Measurements from ENCODE around the gene FSTL3. TPM values are rescaled to one million over a fixed set of nuclear protein-coding genes. Genes with fewer than 3 reads are reported as not detected.

FSTL3 gene
- total RNA-seq (2022; extraction: Qiagen RNA extraction; ENCODE audit: low read depth): 118 to 154 TPM (median 135 TPM) in 5 replicates

GRCh38 chr19:676339-677105 lies at the start of gene FSTL3:
Gene FSTL3 (plus strand): TSS chr19:676392. CDS start chr19:676424, 32 bp downstream.

GRCh38 chr19:633068-633785 lies 43.0 kb upstream of the FSTL3 start, which contains the start of gene POLRMT:
Gene POLRMT (minus strand): TSS chr19:633537. CDS start chr19:633512, 25 bp downstream.

GRCh38 chr19:639253-640160 lies 36.7 kb upstream of the FSTL3 start, which contains the start of gene FGF22:
Gene FGF22 (plus strand): TSS chr19:639879. CDS start chr19:639926, 47 bp downstream.

GRCh38 chr19:662962-663681 lies 13.1 kb upstream of the FSTL3 start, which contains the start of gene RNF126:
Gene RNF126 (minus strand): TSS chr19:663214. CDS start chr19:663121, 93 bp downstream.

GRCh38 chr19:695352-695949 lies 19.3 kb downstream of the FSTL3 start, which contains the start of gene PRSS57:
Gene PRSS57 (minus strand): TSS chr19:695452. CDS start chr19:695430, 22 bp downstream.

GRCh38 chr19:708154-709143 lies 32.3 kb downstream of the FSTL3 start, which contains the start of gene PALM:
Gene PALM (plus strand): TSS chr19:708935. CDS start chr19:709147, 212 bp downstream.

Other genes with a start within 250 kb of the FSTL3 start
- 0.71 to 1.3 TPM (median 0.85 TPM) in 5 replicates for gene SHC2, start 215.4 kb upstream of the FSTL3 start, total RNA-seq (2022; extraction: Qiagen RNA extraction; ENCODE audit: low read depth)
- gene MADCAM1, start 179.9 kb upstream of the FSTL3 start, total RNA-seq (2022; extraction: Qiagen RNA extraction; ENCODE audit: low read depth): 0.28 to 0.46 TPM (median 0.35 TPM) in 4 of 5 replicates, not detected in the other
- gene TPGS1, start 168.9 kb upstream of the FSTL3 start, total RNA-seq (2022; extraction: Qiagen RNA extraction; ENCODE audit: low read depth): 11.5 to 18.7 TPM (median 16.6 TPM) in 5 replicates
- 63.8 to 108 TPM (median 105 TPM) in 5 replicates for gene CDC34, start 144.6 kb upstream of the FSTL3 start, total RNA-seq (2022; extraction: Qiagen RNA extraction; ENCODE audit: low read depth)
- 0.46 to 0.57 TPM (median 0.47 TPM) in 4 of 5 replicates, not detected in the other for gene GZMM, start 132.3 kb upstream of the FSTL3 start, total RNA-seq (2022; extraction: Qiagen RNA extraction; ENCODE audit: low read depth)
- gene BSG, start 103.8 kb upstream of the FSTL3 start, total RNA-seq (2022; extraction: Qiagen RNA extraction; ENCODE audit: low read depth): 654 to 745 TPM (median 712 TPM) in 5 replicates
- 28.0 to 41.1 TPM (median 39.0 TPM) in 5 replicates for gene HCN2, start 86.5 kb upstream of the FSTL3 start, total RNA-seq (2022; extraction: Qiagen RNA extraction; ENCODE audit: low read depth)
- gene POLRMT, start 42.9 kb upstream of the FSTL3 start, total RNA-seq (2022; extraction: Qiagen RNA extraction; ENCODE audit: low read depth): 79.8 to 102 TPM (median 97.1 TPM) in 5 replicates
- 0.58 to 1.1 TPM (median 0.88 TPM) in 5 replicates for gene FGF22, start 36.5 kb upstream of the FSTL3 start, total RNA-seq (2022; extraction: Qiagen RNA extraction; ENCODE audit: low read depth)
- gene RNF126, start 13.2 kb upstream of the FSTL3 start, total RNA-seq (2022; extraction: Qiagen RNA extraction; ENCODE audit: low read depth): 54.9 to 71.5 TPM (median 67.0 TPM) in 5 replicates
- 0.13 TPM in 1 of 5 replicates, not detected in the others for gene PRSS57, start 19.1 kb downstream of the FSTL3 start, total RNA-seq (2022; extraction: Qiagen RNA extraction; ENCODE audit: low read depth)
- 10.0 to 17.7 TPM (median 15.2 TPM) in 5 replicates for gene PALM, start 32.5 kb downstream of the FSTL3 start, total RNA-seq (2022; extraction: Qiagen RNA extraction; ENCODE audit: low read depth)
- gene MISP, start 74.7 kb downstream of the FSTL3 start, total RNA-seq (2022; extraction: Qiagen RNA extraction; ENCODE audit: low read depth): 75.0 to 98.0 TPM (median 94.7 TPM) in 5 replicates
- gene PTBP1, start 121.1 kb downstream of the FSTL3 start, total RNA-seq (2022; extraction: Qiagen RNA extraction; ENCODE audit: low read depth): 223 to 257 TPM (median 229 TPM) in 5 replicates
- 2.7 to 5.0 TPM (median 4.1 TPM) in 5 replicates for gene PLPPR3, start 145.6 kb downstream of the FSTL3 start, total RNA-seq (2022; extraction: Qiagen RNA extraction; ENCODE audit: low read depth)
- gene AZU1, start 151.4 kb downstream of the FSTL3 start, total RNA-seq (2022; extraction: Qiagen RNA extraction; ENCODE audit: low read depth): 0.08 to 0.21 TPM (median 0.19 TPM) in 4 of 5 replicates, not detected in the other
- gene PRTN3, start 164.6 kb downstream of the FSTL3 start, total RNA-seq (2022; extraction: Qiagen RNA extraction; ENCODE audit: low read depth): 0.21 to 0.36 TPM (median 0.29 TPM) in 4 of 5 replicates, not detected in the other
- not detected in 5 replicates for gene ELANE, start 175.9 kb downstream of the FSTL3 start, total RNA-seq (2022; extraction: Qiagen RNA extraction; ENCODE audit: low read depth)
- gene CFD, start 183.3 kb downstream of the FSTL3 start, total RNA-seq (2022; extraction: Qiagen RNA extraction; ENCODE audit: low read depth): 8.5 to 21.1 TPM (median 18.0 TPM) in 5 replicates
- 11.0 to 24.5 TPM (median 19.4 TPM) in 5 replicates for gene MED16, start 216.8 kb downstream of the FSTL3 start, total RNA-seq (2022; extraction: Qiagen RNA extraction; ENCODE audit: low read depth)
- gene RNU6-9, start 217.1 kb downstream of the FSTL3 start, total RNA-seq (2022; extraction: Qiagen RNA extraction; ENCODE audit: low read depth): not detected in 5 replicates
- 26.7 to 41.0 TPM (median 37.5 TPM) in 5 replicates for gene R3HDM4, start 236.8 kb downstream of the FSTL3 start, total RNA-seq (2022; extraction: Qiagen RNA extraction; ENCODE audit: low read depth)
- gene KISS1R, start 240.9 kb downstream of the FSTL3 start, total RNA-seq (2022; extraction: Qiagen RNA extraction; ENCODE audit: low read depth): 0.38 to 0.48 TPM (median 0.46 TPM) in 4 of 5 replicates, not detected in the other
- 2.9 to 5.8 TPM (median 5.2 TPM) in 5 replicates for gene ARID3A, start 249.6 kb downstream of the FSTL3 start, total RNA-seq (2022; extraction: Qiagen RNA extraction; ENCODE audit: low read depth)

Measured in A549 treated with CpdA at 1 μM for 4 hours (cell line).